Endothelial cell of umbilical vein (primary cell): ENCODE results near the gene PDE4B. TPM values are rescaled to one million over a fixed set of nuclear protein-coding genes. Genes with fewer than 3 reads are reported as not detected.

Experiments
- BruUV-seq: library from RNA; stranded (reverse); fragments of 400-500 nt; replicated peaks from 2 replicates; lab custom pipeline; 2021; lab: Mats Ljungman, UMichigan
- CTCF ChIA-PET: fragments of 300-600, 350-600 bp; sonication (Branson Sonifier 250); formaldehyde crosslinking; loops from one replicate; lab custom pipeline; 2021; ENCODE audit warnings: antibody characterized with exemption, inconsistent platforms; lab: Charles Lee
- POLR2A ChIA-PET: fragments of 300-600, 350-600 bp; sonication (Branson Sonifier 250); formaldehyde crosslinking; loops from one replicate; lab custom pipeline; 2021; ENCODE audit warnings: antibody characterized with exemption, inconsistent platforms; lab: Charles Lee
- DNase-seq: peaks from one replicate; pipeline ENCODE4 v3.0.0-alpha.2; 2011; ENCODE audit warnings: low read depth, low spot score
- FAIRE-seq: peaks from 2 replicates; lab custom pipeline; 2011; peaks lifted over from hg19 to GRCh38; lab: Jason Lieb, UNC
- H2AFZ ChIP-seq: 2 replicates; pipeline ENCODE4 v1.6.0; 2012; ENCODE audit warnings: low read depth, low read length, control low read depth, inconsistent platforms
- H3K27ac ChIP-seq: 2 replicates; pipeline ENCODE4 v1.5.1; 2011; ENCODE audit warnings: low read depth, mild to moderate bottlenecking, control low read depth, low read length, moderate library complexity; ENCODE audit not compliant: insufficient read depth
- H3K27me3 ChIP-seq, 2 experiments: 2 replicates each; pipeline versions ENCODE4 v1.6.0 to v1.6.1; 2011; ENCODE audit warnings: low read length in 2 of 2, mixed read lengths in 1 of 2; ENCODE audit not compliant: control insufficient read depth in 2 of 2, insufficient read depth in 2 of 2
- H3K36me3 ChIP-seq, 2 experiments: 2 replicates in 1 of 2; 3 replicates in 1 of 2; pipeline ENCODE4 v1.5.1; 2011; ENCODE audit warnings: low read length in 2 of 2, mild to moderate bottlenecking in 1 of 2, moderate library complexity in 1 of 2; ENCODE audit not compliant: control insufficient read depth in 2 of 2, insufficient read depth in 2 of 2; ENCODE audit errors: extremely low read depth in 1 of 2
- H3K4me1 ChIP-seq: 3 replicates; pipeline ENCODE4 v1.5.1; 2011; ENCODE audit warnings: mild to moderate bottlenecking, low read length; ENCODE audit not compliant: control insufficient read depth, insufficient read depth; ENCODE audit errors: extremely low read depth
- H3K4me2 ChIP-seq: 2 replicates; pipeline ENCODE4 v1.6.1; 2011; ENCODE audit warnings: low read length, control low read depth, mixed read lengths; ENCODE audit not compliant: insufficient read depth
- H3K4me3 ChIP-seq, 3 experiments: fragments of 200-600 bp in 1 of 3; sonication (generic), shearing (Covaris generic) in 1 of 3; replicated peaks in 1 of 3; 2 replicates each; pipeline ENCODE4 v1.5.1; 2011 to 2016; ENCODE audit warnings: control low read depth in 3 of 3, low read length in 3 of 3, mild to moderate bottlenecking in 2 of 3, inconsistent platforms in 1 of 3, low read depth in 1 of 3, moderate library complexity in 1 of 3; ENCODE audit not compliant: insufficient read depth in 1 of 3
- H3K79me2 ChIP-seq: 2 replicates; pipeline ENCODE4 v1.6.0; 2012; ENCODE audit warnings: low read length, inconsistent platforms; ENCODE audit not compliant: control insufficient read depth, insufficient read depth
- H3K9ac ChIP-seq: replicated peaks from 2 replicates; pipeline ENCODE3; 2011; ENCODE audit warnings: low read length, control low read depth; ENCODE audit not compliant: insufficient read depth; ENCODE audit errors: extremely low read depth
- H3K9me1 ChIP-seq: replicated peaks from 3 replicates; pipeline ENCODE4 v1.6.0; 2011; ENCODE audit warnings: mild to moderate bottlenecking, low read length; ENCODE audit not compliant: control insufficient read depth, insufficient read depth; ENCODE audit errors: extremely low read depth
- H3K9me3 ChIP-seq: replicated peaks from 2 replicates; pipeline ENCODE4 v1.5.1; 2012; ENCODE audit warnings: low read length, inconsistent platforms; ENCODE audit not compliant: control insufficient read depth, insufficient read depth
- H4K20me1 ChIP-seq: replicated peaks from 2 replicates; pipeline ENCODE3; 2011; ENCODE audit warnings: mild to moderate bottlenecking, low read length; ENCODE audit not compliant: control insufficient read depth, insufficient read depth; ENCODE audit errors: extremely low read depth
- EZH2 ChIP-seq: IDR thresholded peaks from 2 replicates; pipeline ENCODE4 v1.6.1; 2012; ENCODE audit warnings: borderline replicate concordance, low read depth, mild to moderate bottlenecking, moderate library complexity, low read length, inconsistent platforms; ENCODE audit not compliant: severe bottlenecking
- FOS ChIP-seq: IDR thresholded peaks from 2 replicates; pipeline ENCODE4 v1.6.1; 2011; ENCODE audit warnings: mild to moderate bottlenecking, low read length, moderate library complexity, borderline replicate concordance; ENCODE audit not compliant: insufficient read depth
- GATA2 ChIP-seq: IDR thresholded peaks from 2 replicates; pipeline ENCODE4 v1.7.0; 2011; ENCODE audit warnings: low read depth, mild to moderate bottlenecking, moderate library complexity, mixed read lengths, low read length; ENCODE audit not compliant: insufficient read length, insufficient read depth
- JUN ChIP-seq: IDR thresholded peaks from 2 replicates; pipeline ENCODE4 v1.6.1; 2011; ENCODE audit warnings: borderline replicate concordance, low read depth; ENCODE audit not compliant: insufficient read length, insufficient read depth
- MYC ChIP-seq: IDR thresholded peaks from one replicate; pipeline ENCODE4 v1.6.1; 2011; ENCODE audit warnings: mild to moderate bottlenecking, low read depth, low read length
- POLR2A ChIP-seq: IDR thresholded peaks from 2 replicates; pipeline ENCODE4 v1.6.1; 2012; ENCODE audit warnings: low read depth, mild to moderate bottlenecking, control low read depth, low read length
- POLR2AphosphoS5 ChIP-seq: IDR thresholded peaks from 2 replicates; pipeline ENCODE4 v1.6.1; 2012; ENCODE audit warnings: low read depth, mild to moderate bottlenecking, control low read depth, low read length, moderate library complexity; ENCODE audit not compliant: insufficient read depth
- dilution Hi-C: fragments of 300-500 bp; cut with MboI; formaldehyde crosslinking; loops from one replicate; pipeline ENCODE4 v1.15.0; 2019; ENCODE audit warnings: low sequenced_read_pairs; ENCODE audit not compliant: extremely low pct_ligation_motif_present
- intact Hi-C: fragments of 100-400 bp; cut with micrococcal nuclease; formaldehyde crosslinking; loops from one replicate; pipeline ENCODE4 v1.10.0; 2022
- polyA plus RNA-seq, 4 experiments: library from polyadenylated mRNA; depleted of rRNA in 3 of 4; stranded (reverse) in 3 of 4; unstranded in 1 of 4; fragments of >200 nt; gene quantifications; 2 replicates each; pipeline versions ENCODE4 v1.2.1 to v1.2.3, GENCODE V29; 2011 to 2012; ENCODE audit warnings: missing spikeins in 1 of 4
- total RNA-seq: library from RNA; stranded (reverse); gene quantifications from 2 replicates; pipeline ENCODE4 v1.2.3, GENCODE V29; 2021
- TF ChIP-seq, protein P1 (sequence below): IDR thresholded peaks from 2 replicates; pipeline ENCODE4 v1.6.1; 2011; ENCODE audit not compliant: insufficient read depth, insufficient read length
- TF ChIP-seq, protein P2 (sequence below), 2 donors: IDR thresholded peaks; 1 replicate in 1 of 2; 2 replicates in 1 of 2; pipeline ENCODE4 v1.5.1; 2011; ENCODE audit warnings: low read length in 2 of 2, mild to moderate bottlenecking in 2 of 2, moderate library complexity in 2 of 2, control low read depth in 1 of 2, inconsistent platforms in 1 of 2, low read depth in 1 of 2; ENCODE audit not compliant: insufficient read depth in 1 of 2; ENCODE audit errors: extremely low read depth in 1 of 2

Gene PDE4B
- total and polyA plus RNA-seq, 2 donors (not counting 3 experiments of a cell fraction or from before 2014, with no cell fraction given) = 63.5 to 69.8 TPM

DNA sequence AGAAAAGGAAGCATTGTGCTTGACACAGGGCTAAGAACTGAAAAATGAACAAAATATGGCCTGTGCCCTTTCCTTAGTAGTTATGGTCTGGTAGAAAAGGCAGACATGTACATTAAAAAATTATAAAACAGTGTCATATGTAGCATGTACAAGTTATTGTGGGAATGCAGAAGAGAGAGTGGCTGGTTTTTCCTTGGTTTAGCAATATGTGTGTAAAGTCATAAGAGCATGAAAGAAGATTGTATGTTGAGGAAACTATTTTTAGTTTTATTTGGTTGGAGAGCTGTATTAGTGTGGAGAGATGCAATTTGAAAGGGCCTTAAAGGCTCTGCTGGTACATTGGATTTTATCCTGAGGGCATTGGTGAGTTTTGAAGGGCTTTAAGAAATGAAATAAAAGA, 145.8 kb downstream of the PDE4B start:
- FAIRE-seq (no peak), DNase-seq (no peak)
- BruUV-seq = no TSS peak
- POLR2A ChIA-PET = no interaction called here
- no peak overlapping the region for H3K4me2 ChIP-seq
- no peak overlapping the region for H3K4me3 ChIP-seq
- no peaks in the 10 kb centered on the region for H3K9me1 ChIP-seq
- CTCF ChIA-PET = no interaction called here
- H3K9me3 ChIP-seq = no peaks in the 10 kb centered on the region
- no peaks in the 10 kb centered on the region for H3K4me1 ChIP-seq
- intact Hi-C loops = no loop called here
- no peak overlapping the region for H3K27ac ChIP-seq
- no peaks in the 10 kb centered on the region for H3K27me3 ChIP-seq
- no peaks in the 10 kb centered on the region for H4K20me1 ChIP-seq
- H3K9ac ChIP-seq = no peak overlapping the region
- H2AFZ ChIP-seq = no peak overlapping the region
- no peaks in the 10 kb centered on the region for H3K79me2 ChIP-seq
- H3K36me3 ChIP-seq = no peaks in the 10 kb centered on the region
- dilution Hi-C loops = no loop called here
- TF ChIP-seq, protein P1, sequence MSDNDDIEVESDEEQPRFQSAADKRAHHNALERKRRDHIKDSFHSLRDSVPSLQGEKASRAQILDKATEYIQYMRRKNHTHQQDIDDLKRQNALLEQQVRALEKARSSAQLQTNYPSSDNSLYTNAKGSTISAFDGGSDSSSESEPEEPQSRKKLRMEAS = no peak
- TF ChIP-seq, protein P2, sequence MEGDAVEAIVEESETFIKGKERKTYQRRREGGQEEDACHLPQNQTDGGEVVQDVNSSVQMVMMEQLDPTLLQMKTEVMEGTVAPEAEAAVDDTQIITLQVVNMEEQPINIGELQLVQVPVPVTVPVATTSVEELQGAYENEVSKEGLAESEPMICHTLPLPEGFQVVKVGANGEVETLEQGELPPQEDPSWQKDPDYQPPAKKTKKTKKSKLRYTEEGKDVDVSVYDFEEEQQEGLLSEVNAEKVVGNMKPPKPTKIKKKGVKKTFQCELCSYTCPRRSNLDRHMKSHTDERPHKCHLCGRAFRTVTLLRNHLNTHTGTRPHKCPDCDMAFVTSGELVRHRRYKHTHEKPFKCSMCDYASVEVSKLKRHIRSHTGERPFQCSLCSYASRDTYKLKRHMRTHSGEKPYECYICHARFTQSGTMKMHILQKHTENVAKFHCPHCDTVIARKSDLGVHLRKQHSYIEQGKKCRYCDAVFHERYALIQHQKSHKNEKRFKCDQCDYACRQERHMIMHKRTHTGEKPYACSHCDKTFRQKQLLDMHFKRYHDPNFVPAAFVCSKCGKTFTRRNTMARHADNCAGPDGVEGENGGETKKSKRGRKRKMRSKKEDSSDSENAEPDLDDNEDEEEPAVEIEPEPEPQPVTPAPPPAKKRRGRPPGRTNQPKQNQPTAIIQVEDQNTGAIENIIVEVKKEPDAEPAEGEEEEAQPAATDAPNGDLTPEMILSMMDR (IDR thresholded peaks at IDR 0.05; ENCODE audit: extremely low read depth in 1 of 2, insufficient read depth in 1 of 2, low read depth in 1 of 2, low read length in 2 of 2) = no peak
- TF ChIP-seq MYC (no peak), POLR2AphosphoS5 (no peak), EZH2 (no peak), FOS (no peak), JUN (no peak), GATA2 (no peak), POLR2A (no peak)
